WERI-Rb-1 (cell line): Measurements from ENCODE around the gene DPH1.

Experiments
- DNase-seq: peaks from one replicate; pipeline ENCODE4 v3.0.0-alpha.2; 2020
- H3K27ac ChIP-seq: fragments of 250-450 bp; sonication (Bioruptor Pico); 2 replicates; pipeline ENCODE4 v1.5.1; 2020; ENCODE audit warnings: mild to moderate bottlenecking, moderate library complexity
- H3K27me3 ChIP-seq: fragments of 250-450 bp; sonication (Bioruptor Pico); 2 replicates; pipeline ENCODE4 v1.5.1; 2021; ENCODE audit warnings: mild to moderate bottlenecking, low read depth, moderate library complexity; ENCODE audit not compliant: insufficient read depth, severe bottlenecking
- H3K36me3 ChIP-seq: fragments of 250-450 bp; sonication (Bioruptor Pico); 2 replicates; pipeline ENCODE4 v1.5.1; 2020; ENCODE audit warnings: mild to moderate bottlenecking, moderate library complexity
- H3K4me3 ChIP-seq: 2 replicates; pipeline ENCODE4 v1.5.1; 2011; ENCODE audit warnings: low read depth, mild to moderate bottlenecking, control low read depth, low read length
- H3K9me3 ChIP-seq: fragments of 250-450 bp; sonication (Bioruptor Pico); 2 replicates; pipeline ENCODE4 v1.5.1; 2021; ENCODE audit warnings: mild to moderate bottlenecking, moderate library complexity; ENCODE audit not compliant: severe bottlenecking
- TF ChIP-seq, protein P1 (sequence below): IDR thresholded peaks from 2 replicates; pipeline ENCODE4 v1.5.1; 2011; ENCODE audit warnings: low read depth, mild to moderate bottlenecking, control low read depth, inconsistent platforms, low read length

The DPH1 gene

DNA sequence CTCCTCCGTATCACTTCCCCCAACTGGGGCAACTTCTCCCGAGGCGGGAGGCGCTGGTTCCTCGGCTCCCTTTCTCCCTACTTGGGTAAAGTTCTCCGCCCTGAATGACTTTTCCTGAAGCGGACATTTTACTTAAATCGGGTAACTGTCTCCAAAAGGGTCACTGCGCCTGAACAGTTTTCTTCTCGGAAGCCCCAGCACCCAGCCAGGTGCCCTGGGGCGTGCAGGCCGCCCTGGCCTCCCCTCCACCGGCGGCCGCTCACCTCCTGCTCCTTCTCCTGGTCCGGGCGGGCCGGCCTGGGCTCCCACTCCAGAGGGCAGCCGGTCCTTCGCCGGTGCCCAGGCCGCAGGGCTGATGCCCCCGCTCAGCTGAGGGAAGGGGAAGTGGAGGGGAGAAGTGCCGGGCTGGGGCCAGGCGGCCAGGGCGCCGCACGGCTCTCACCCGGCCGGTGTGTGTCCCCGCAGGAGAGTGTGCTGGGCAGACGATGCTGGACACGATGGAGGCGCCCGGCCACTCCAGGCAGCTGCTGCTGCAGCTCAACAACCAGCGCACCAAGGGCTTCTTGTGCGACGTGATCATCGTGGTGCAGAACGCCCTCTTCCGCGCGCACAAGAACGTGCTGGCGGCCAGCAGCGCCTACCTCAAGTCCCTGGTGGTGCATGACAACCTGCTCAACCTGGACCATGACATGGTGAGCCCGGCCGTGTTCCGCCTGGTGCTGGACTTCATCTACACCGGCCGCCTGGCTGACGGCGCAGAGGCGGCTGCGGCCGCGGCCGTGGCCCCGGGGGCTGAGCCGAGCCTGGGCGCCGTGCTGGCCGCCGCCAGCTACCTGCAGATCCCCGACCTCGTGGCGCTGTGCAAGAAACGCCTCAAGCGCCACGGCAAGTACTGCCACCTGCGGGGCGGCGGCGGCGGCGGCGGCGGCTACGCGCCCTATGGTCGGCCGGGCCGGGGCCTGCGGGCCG lies 26.5 kb downstream of the DPH1 start:
- Histone ChIP-seq H3K27me3 (peaks cover 10% of the 10 kb centered on the region), H3K9me3 (no peaks in the 10 kb centered on the region), H3K27ac (no peak overlapping the region), H3K4me3 (no peak overlapping the region), H3K36me3 (peaks cover 7% of the 10 kb centered on the region)
- DNase-seq = no peak
- TF ChIP-seq, protein P1, sequence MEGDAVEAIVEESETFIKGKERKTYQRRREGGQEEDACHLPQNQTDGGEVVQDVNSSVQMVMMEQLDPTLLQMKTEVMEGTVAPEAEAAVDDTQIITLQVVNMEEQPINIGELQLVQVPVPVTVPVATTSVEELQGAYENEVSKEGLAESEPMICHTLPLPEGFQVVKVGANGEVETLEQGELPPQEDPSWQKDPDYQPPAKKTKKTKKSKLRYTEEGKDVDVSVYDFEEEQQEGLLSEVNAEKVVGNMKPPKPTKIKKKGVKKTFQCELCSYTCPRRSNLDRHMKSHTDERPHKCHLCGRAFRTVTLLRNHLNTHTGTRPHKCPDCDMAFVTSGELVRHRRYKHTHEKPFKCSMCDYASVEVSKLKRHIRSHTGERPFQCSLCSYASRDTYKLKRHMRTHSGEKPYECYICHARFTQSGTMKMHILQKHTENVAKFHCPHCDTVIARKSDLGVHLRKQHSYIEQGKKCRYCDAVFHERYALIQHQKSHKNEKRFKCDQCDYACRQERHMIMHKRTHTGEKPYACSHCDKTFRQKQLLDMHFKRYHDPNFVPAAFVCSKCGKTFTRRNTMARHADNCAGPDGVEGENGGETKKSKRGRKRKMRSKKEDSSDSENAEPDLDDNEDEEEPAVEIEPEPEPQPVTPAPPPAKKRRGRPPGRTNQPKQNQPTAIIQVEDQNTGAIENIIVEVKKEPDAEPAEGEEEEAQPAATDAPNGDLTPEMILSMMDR = no peak

DNA sequence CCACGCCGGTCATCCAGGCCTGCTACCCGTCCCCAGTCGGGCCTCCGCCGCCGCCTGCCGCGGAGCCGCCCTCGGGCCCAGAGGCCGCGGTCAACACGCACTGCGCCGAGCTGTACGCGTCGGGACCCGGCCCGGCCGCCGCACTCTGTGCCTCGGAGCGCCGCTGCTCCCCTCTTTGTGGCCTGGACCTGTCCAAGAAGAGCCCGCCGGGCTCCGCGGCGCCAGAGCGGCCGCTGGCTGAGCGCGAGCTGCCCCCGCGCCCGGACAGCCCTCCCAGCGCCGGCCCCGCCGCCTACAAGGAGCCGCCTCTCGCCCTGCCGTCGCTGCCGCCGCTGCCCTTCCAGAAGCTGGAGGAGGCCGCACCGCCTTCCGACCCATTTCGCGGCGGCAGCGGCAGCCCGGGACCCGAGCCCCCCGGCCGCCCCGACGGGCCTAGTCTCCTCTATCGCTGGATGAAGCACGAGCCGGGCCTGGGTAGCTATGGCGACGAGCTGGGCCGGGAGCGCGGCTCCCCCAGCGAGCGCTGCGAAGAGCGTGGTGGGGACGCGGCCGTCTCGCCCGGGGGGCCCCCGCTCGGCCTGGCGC lies 27.3 kb downstream of the DPH1 start:
- Histone ChIP-seq H3K36me3 (peaks cover 9% of the 10 kb centered on the region), H3K4me3 (no peak overlapping the region), H3K27me3 (peaks cover 3% of the 10 kb centered on the region), H3K9me3 (no peaks in the 10 kb centered on the region), H3K27ac (no peak overlapping the region)
- no peak for DNase-seq
- TF ChIP-seq, protein P1 = no peak

DNA sequence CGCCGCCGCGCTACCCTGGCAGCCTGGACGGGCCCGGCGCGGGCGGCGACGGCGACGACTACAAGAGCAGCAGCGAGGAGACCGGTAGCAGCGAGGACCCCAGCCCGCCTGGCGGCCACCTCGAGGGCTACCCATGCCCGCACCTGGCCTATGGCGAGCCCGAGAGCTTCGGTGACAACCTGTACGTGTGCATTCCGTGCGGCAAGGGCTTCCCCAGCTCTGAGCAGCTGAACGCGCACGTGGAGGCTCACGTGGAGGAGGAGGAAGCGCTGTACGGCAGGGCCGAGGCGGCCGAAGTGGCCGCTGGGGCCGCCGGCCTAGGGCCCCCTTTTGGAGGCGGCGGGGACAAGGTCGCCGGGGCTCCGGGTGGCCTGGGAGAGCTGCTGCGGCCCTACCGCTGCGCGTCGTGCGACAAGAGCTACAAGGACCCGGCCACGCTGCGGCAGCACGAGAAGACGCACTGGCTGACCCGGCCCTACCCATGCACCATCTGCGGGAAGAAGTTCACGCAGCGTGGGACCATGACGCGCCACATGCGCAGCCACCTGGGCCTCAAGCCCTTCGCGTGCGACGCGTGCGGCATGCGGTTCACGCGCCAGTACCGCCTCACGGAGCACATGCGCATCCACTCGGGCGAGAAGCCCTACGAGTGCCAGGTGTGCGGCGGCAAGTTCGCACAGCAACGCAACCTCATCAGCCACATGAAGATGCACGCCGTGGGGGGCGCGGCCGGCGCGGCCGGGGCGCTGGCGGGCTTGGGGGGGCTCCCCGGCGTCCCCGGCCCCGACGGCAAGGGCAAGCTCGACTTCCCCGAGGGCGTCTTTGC lies 28.0 kb downstream of the DPH1 start:
- Histone ChIP-seq H3K36me3 (peaks cover 11% of the 10 kb centered on the region), H3K27me3 (peaks cover 3% of the 10 kb centered on the region), H3K27ac (no peak overlapping the region), H3K4me3 (no peak overlapping the region), H3K9me3 (no peaks in the 10 kb centered on the region)
- TF ChIP-seq, protein P1 = no peak
- DNase-seq = no peak

GRCh38 chr17:2058586-2059546 lies 28.9 kb downstream of the DPH1 start:
- Histone ChIP-seq H3K9me3 (no peaks in the 10 kb centered on the region), H3K4me3 (no peak overlapping the region), H3K27ac (no peak overlapping the region), H3K36me3 (peaks cover 18% of the 10 kb centered on the region), H3K27me3 (no peaks in the 10 kb centered on the region)
- no peak for DNase-seq
- TF ChIP-seq, protein P1 = peak; percentile 72
